COLO829 (cell line): ENCODE data around the gene REM2.

Experiments used
- DNase-seq: peaks from one replicate; pipeline ENCODE4 v3.0.0; 2012; ENCODE audit warnings: low spot score

REM2 gene

GRCh38 chr14:22929961-22930364 is 46.9 kb downstream of the REM2 start:
- DNase-seq: no peak

DNA sequence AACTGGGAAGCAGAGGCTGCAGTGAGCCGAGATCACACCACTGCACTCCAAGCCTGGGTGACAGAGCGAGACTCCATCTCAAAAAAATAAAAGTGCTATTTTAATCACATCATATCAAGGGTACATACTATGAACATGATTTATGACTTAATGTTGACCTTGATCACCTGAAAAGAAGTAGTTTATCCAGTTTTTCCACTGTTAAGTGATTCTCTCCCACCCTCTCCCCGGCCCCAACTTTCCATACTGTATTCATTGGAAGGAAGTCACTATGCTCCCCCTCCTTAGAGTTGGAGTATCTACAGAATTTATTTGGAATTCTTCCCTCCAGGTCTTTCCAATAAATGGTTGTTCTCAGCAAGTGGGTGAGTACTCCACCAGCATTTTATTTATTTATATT is 49.1 kb downstream of the REM2 start:
- no peak for DNase-seq

- DNase-seq: no peak
Measured at GRCh38 chr14:22935156-22935555, 52.1 kb downstream of the REM2 start.
